ENCODE measurements around the gene TMEM115.

GRCh38 chr3:50319894-50320625, 39.3 kb downstream of the TMEM115 start:
- TF ChIP-seq CTCF (conservative IDR thresholded peaks at IDR 0.05; ENCODE audit: low read depth, low read length) (no peak), POLR2A (IDR thresholded peaks at IDR 0.05; ENCODE audit: low read depth, low read length) (no peak), CHD1 (IDR thresholded peaks at IDR 0.05; ENCODE audit: low read depth, low read length) (no peak), RAD21 (IDR thresholded peaks at IDR 0.05; ENCODE audit: low read length) (no peak), RCOR1 (IDR thresholded peaks at IDR 0.05; ENCODE audit: insufficient replicate concordance, low read length) (no peak), USF2 (IDR thresholded peaks at IDR 0.05; ENCODE audit: low read depth, low read length) (no peak), RFX5 (IDR thresholded peaks at IDR 0.05; ENCODE audit: low read depth, low read length) (no peak), MAFK (IDR thresholded peaks at IDR 0.05; ENCODE audit: low read depth, low read length) (no peak), MAZ (IDR thresholded peaks at IDR 0.05; ENCODE audit: borderline replicate concordance, low read depth, low read length) (no peak), SMC3 (IDR thresholded peaks at IDR 0.05; ENCODE audit: low read depth, low read length) (no peak), MXI1 (IDR thresholded peaks at IDR 0.05; ENCODE audit: borderline replicate concordance, low read depth, low read length) (no peak)
